Osteocyte (in vitro differentiated cells): Measurements from ENCODE around the gene EXOC4. TPM values are rescaled to one million over a fixed set of nuclear protein-coding genes. Genes with fewer than 3 reads are reported as not detected.
"Not testable (repeated sequence)": the region's sequence is repeated elsewhere in the genome, so short reads cannot be mapped to it uniquely, and the experiment has no call there.

Source experiments
- DNase-seq: peaks from one replicate; pipeline ENCODE4 v3.0.0; 2021; ENCODE audit warnings: mixed read lengths; ENCODE audit not compliant: unreplicated experiment; ENCODE audit errors: extremely low spot score
- H3K27ac Mint-ChIP-seq: one replicate; pipeline ENCODE4 v1.8.0; 2021; ENCODE audit warnings: mild to moderate bottlenecking, mixed read lengths; ENCODE audit not compliant: unreplicated experiment
- H3K27me3 Mint-ChIP-seq: one replicate; pipeline ENCODE4 v1.8.0; 2021; ENCODE audit warnings: mixed read lengths; ENCODE audit not compliant: unreplicated experiment
- H3K36me3 Mint-ChIP-seq: one replicate; pipeline ENCODE4 v1.8.0; 2021; ENCODE audit warnings: mixed read lengths; ENCODE audit not compliant: unreplicated experiment
- H3K4me1 Mint-ChIP-seq: one replicate; pipeline ENCODE4 v1.8.0; 2021; ENCODE audit warnings: mixed read lengths; ENCODE audit not compliant: unreplicated experiment
- H3K4me3 Mint-ChIP-seq: one replicate; pipeline ENCODE4 v1.8.0; 2021; ENCODE audit warnings: mild to moderate bottlenecking, moderate library complexity, mixed read lengths; ENCODE audit not compliant: unreplicated experiment
- H3K9me3 Mint-ChIP-seq: one replicate; pipeline ENCODE4 v1.8.0; 2021; ENCODE audit warnings: mixed read lengths; ENCODE audit not compliant: unreplicated experiment
- total RNA-seq: library from RNA; stranded (reverse); gene quantifications from 2 replicates; pipeline ENCODE4 v1.2.1, GENCODE V29; 2021
- TF ChIP-seq, protein P1 (sequence below): fragments of 200-600 bp; sonication (generic); IDR thresholded peaks from 2 replicates; pipeline ENCODE4 v1.5.0; 2021; ENCODE audit warnings: antibody characterized with exemption, mild to moderate bottlenecking, moderate library complexity

EXOC4 gene
- total RNA-seq, 1 donor from 2014 or later = 99.9 TPM

DNA sequence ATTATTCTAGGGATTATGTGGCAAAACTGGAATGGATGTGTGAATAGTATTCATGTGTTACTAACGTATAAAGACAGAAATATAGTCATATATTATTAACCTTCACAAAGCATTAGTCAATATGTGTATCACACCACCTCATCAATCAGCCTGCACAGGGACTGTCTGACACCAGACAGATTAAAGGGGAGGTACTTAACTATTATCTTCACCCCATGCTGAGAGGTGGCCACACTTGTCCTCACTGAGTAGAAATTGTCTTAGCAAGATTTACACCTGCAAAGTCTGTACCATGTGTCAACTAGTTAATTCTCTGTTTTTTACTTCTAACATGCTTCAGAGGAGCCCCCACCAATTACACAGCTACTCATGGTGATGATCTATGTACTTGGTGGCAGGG is 727.9 kb downstream of the EXOC4 start:
- H3K9me3 Mint-ChIP-seq = no peaks in the 10 kb centered on the region
- TF ChIP-seq, protein P1, sequence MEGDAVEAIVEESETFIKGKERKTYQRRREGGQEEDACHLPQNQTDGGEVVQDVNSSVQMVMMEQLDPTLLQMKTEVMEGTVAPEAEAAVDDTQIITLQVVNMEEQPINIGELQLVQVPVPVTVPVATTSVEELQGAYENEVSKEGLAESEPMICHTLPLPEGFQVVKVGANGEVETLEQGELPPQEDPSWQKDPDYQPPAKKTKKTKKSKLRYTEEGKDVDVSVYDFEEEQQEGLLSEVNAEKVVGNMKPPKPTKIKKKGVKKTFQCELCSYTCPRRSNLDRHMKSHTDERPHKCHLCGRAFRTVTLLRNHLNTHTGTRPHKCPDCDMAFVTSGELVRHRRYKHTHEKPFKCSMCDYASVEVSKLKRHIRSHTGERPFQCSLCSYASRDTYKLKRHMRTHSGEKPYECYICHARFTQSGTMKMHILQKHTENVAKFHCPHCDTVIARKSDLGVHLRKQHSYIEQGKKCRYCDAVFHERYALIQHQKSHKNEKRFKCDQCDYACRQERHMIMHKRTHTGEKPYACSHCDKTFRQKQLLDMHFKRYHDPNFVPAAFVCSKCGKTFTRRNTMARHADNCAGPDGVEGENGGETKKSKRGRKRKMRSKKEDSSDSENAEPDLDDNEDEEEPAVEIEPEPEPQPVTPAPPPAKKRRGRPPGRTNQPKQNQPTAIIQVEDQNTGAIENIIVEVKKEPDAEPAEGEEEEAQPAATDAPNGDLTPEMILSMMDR = no peak

DNA sequence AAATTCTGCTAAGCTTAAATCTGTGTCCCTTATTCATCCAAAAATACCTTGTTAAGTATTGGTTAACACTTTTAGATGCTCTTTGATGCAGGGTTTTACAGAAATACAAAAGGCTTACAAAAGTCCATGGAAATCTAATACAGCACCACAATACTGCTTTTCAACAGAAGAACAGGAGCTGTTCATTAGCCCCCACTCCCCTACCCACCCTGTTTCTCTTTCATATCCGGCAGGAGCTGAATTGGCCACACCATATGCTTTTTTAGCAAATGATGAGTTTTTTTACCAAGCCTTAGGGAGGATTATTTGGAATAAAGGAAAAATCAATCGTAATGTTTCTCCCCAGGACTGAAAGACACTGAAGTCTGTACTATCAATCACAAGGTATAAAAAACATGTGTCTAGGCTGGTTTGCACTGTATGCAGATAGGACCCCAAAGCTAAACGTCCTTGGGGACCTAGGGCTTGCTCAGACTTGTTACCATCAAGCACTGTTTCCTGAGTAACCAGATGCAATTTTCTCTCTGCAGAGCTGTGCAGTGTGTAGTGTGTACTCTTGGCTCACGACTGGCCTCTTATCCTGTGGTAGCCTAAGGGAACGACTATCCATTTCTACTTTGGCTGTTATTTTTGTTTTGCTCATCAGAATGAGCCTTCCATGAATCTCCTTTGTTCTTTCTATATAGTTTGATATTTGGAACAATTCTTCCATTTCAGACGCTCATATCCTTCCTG is 731.0 kb downstream of the EXOC4 start:
- no peak overlapping the region for H3K27ac Mint-ChIP-seq
- no peaks in the 10 kb centered on the region for H3K36me3 Mint-ChIP-seq

More for the DNA sequence above, 727.9 kb downstream of the EXOC4 start:
- H3K36me3 Mint-ChIP-seq = no peaks in the 10 kb centered on the region
- no peaks in the 10 kb centered on the region for H3K27me3 Mint-ChIP-seq
- H3K27ac Mint-ChIP-seq = no peak overlapping the region
- no peak for DNase-seq
- no peak overlapping the region for H3K4me3 Mint-ChIP-seq
- H3K4me1 Mint-ChIP-seq = peaks cover 5% of the 10 kb centered on the region

DNA sequence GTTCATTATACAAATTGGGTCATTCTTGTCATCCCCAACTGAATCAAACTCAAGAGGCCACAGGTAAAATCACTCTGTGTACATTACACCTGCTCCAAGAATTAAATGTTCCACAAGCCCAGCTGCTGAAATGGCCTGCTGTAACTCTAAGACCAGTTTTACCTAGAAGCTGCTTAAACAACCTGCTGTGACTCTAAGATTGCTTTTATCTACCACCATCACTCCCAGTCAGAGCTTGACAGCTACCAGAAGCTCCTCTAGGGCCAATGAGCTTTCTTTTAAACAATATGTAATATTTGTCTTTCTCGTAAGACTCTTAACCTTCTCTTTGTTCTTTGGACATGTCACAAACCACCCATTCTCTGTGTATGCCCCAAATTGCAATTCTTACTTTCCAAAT is 732.4 kb downstream of the EXOC4 start:
- TF ChIP-seq, protein P1 = no peak
- Mint-ChIP-seq H3K27me3 (no peaks in the 10 kb centered on the region), H3K4me1 (no peaks in the 10 kb centered on the region), H3K27ac (no peak overlapping the region), H3K9me3 (no peaks in the 10 kb centered on the region), H3K4me3 (no peak overlapping the region), H3K36me3 (no peaks in the 10 kb centered on the region)
- no peak for DNase-seq

More for the DNA sequence above, 731.0 kb downstream of the EXOC4 start:
- no peak for DNase-seq
- no peaks in the 10 kb centered on the region for H3K27me3 Mint-ChIP-seq
- TF ChIP-seq, protein P1 = no peak
- no peak overlapping the region for H3K4me3 Mint-ChIP-seq
- H3K4me1 Mint-ChIP-seq = no peaks in the 10 kb centered on the region
- H3K9me3 Mint-ChIP-seq = no peaks in the 10 kb centered on the region

DNA sequence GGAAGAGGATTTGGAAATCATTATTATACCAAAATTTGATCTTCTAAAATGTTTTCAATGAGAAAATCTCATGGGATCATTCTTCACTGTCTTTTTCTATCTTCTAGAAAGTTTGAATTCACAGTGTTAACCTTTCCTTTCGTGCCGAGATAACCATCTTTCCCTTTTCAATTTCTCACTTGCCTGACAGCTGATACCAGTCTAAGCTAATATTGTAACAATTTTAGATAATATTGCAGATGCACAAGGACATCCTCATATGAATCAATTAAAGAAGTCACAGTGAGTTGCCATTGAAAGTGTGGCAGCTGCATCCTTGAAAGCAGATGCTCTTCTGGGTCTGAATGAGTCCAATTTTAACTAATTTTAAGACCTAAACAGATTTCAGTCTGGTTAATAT is 734.7 kb downstream of the EXOC4 start:
- no peak overlapping the region for H3K27ac Mint-ChIP-seq
- no peak for DNase-seq
- H3K36me3 Mint-ChIP-seq = peaks cover 3% of the 10 kb centered on the region
- no peaks in the 10 kb centered on the region for H3K9me3 Mint-ChIP-seq
- H3K4me1 Mint-ChIP-seq = no peaks in the 10 kb centered on the region
- TF ChIP-seq, protein P1 = no peak
- no peak overlapping the region for H3K4me3 Mint-ChIP-seq
- no peaks in the 10 kb centered on the region for H3K27me3 Mint-ChIP-seq

DNA sequence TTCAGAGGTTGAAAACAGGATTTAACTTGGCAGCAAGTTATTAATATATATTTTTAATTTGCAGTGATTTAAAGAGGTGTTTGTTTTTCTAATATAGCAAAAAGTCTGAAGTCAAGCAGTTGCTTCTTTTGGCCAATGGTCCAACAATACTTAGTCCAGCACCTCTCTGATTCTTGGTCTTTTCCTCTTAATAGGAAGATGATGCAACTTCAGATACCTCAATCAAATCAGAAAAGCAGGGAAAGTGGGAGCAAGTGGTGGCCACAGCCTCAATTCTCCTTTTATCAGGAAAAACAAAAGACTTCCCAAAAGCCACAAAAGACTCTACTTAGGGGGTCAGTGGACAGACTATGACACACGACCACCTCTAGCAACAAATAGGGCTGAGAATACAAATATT is 740.7 kb downstream of the EXOC4 start:
- no peak overlapping the region for H3K27ac Mint-ChIP-seq
- TF ChIP-seq, protein P1 = no peak

DNA sequence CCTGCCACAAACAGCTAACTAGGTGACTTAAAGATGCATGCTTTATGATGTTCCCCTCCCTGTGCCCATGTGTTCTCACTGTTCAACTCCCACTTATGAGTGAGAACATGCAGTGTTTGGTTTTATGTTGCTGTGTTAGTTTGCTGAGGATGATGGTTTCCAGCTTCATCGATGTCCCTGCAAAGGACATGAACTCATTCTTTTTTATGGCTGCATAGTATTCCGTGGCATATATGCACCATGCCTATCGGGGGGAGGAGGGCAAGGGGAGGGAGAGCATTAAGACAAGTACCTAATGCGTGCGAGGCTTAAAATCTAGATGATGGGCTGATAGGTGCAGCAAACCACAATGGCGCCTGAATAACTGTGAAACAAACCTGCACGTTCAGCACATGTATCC is 741.2 kb downstream of the EXOC4 start:
- H3K4me1 Mint-ChIP-seq, DNase-seq: not testable (repeated sequence)

More for the DNA sequence above, 740.7 kb downstream of the EXOC4 start:
- H3K4me1 Mint-ChIP-seq = no peaks in the 10 kb centered on the region
- H3K9me3 Mint-ChIP-seq = no peaks in the 10 kb centered on the region
- no peaks in the 10 kb centered on the region for H3K27me3 Mint-ChIP-seq
- no peak overlapping the region for H3K4me3 Mint-ChIP-seq
- peaks cover 7% of the 10 kb centered on the region for H3K36me3 Mint-ChIP-seq
- DNase-seq = no peak

More for the DNA sequence above, 741.2 kb downstream of the EXOC4 start:
- not testable (repeated sequence) for H3K4me3 Mint-ChIP-seq, H3K27ac Mint-ChIP-seq, H3K9me3 Mint-ChIP-seq, H3K27me3 Mint-ChIP-seq
- H3K36me3 Mint-ChIP-seq = peaks cover 11% of the 10 kb centered on the region
